Measurements from ENCODE around the gene POLR1E.
"Not testable (repeated sequence)": the region's sequence is repeated elsewhere in the genome, so short reads cannot be mapped to it uniquely, and the experiment has no call there.

POLR1E gene

DNA sequence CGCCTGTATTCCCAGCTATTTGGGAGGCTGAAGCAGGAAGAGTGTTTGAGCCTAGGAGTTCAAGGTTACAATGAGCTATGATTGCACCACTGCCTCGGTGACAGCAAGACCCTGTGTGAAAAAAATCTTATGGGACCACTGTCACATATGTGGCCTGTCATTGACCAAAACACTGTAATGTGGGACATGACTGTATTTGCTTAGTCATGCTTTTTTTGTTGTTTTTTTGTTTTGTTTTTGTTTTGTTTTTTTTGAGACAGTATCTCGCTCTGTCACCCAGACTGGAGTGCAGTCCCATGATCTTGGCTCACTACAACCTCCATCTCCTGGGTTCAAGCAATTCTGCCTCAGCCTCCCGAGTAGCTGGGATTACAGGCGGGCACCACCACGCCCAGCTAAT lies 13.5 kb downstream of the POLR1E start:
- Histone ChIP-seq H3K27ac (ENCODE audit: low read depth, low read length) (no peak overlapping the region), H3K36me3 (ENCODE audit: control insufficient read depth in 1 of 2, insufficient read depth in 2 of 2, low read length in 2 of 2) (peaks cover 29 to 79% of the 10 kb centered on the region in 2 donors), H3K4me1 (ENCODE audit: control insufficient read depth in 1 of 2, insufficient read depth in 2 of 2, low read length in 2 of 2) (no peaks in the 10 kb centered on the region), H3K4me3 (ENCODE audit: low read depth in 1 of 2, low read length in 2 of 2) (no peak overlapping the region), H3K9ac (ENCODE audit: low read depth in 1 of 2, low read length in 2 of 2) (no peak overlapping the region), H3K27me3 (ENCODE audit: control insufficient read depth in 1 of 2, insufficient read depth in 2 of 2, low read length in 2 of 2) (no peaks in the 10 kb centered on the region), H3K9me3 (ENCODE audit: control insufficient read depth in 1 of 2, low read length in 2 of 2) (no peaks in the 10 kb centered on the region)

DNA sequence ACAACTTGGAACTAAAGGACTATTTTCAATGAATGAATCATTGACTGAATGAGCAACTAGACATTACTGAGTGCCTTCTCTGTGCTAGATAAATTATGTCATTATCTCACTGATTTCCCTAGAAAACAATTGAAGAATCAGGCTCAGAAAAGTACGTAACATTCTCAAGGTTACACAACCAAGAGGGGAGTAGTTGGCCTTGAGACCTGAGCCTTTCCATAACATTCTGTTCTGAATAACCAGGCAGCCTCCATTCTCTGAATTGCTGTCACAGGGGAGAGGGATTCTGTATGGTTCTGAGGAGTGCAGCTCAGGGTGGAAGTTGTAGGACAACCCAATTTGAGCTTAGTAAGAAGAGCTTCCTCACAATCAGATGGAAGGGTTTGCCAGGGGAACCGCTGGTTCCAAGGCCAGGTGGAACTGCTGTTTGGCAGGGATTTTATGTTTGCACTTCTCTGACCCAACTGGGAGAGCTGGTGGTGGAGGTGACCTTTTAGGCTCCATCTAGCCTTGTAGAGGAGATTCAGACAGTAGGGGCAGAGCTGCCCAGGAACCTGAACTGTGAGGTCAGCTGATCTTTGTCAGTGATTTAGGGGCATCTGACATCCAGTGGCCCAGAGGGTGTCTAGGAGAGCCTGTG lies 16.3 kb downstream of the POLR1E start:
- no peak overlapping the region for H3K27ac ChIP-seq (ENCODE audit: low read depth, low read length)
- H3K9me3 ChIP-seq (ENCODE audit: control insufficient read depth in 1 of 2, low read length in 2 of 2) = no peaks in the 10 kb centered on the region
- H3K4me1 ChIP-seq (ENCODE audit: control insufficient read depth in 1 of 2, insufficient read depth in 2 of 2, low read length in 2 of 2) = no peaks in the 10 kb centered on the region
- no peak overlapping the region for H3K9ac ChIP-seq (ENCODE audit: low read depth in 1 of 2, low read length in 2 of 2)
- peaks cover 29 to 67% of the 10 kb centered on the region in 2 donors for H3K36me3 ChIP-seq (ENCODE audit: control insufficient read depth in 1 of 2, insufficient read depth in 2 of 2, low read length in 2 of 2)
- no peak overlapping the region for H3K4me3 ChIP-seq (ENCODE audit: low read depth in 1 of 2, low read length in 2 of 2)
- no peaks in the 10 kb centered on the region for H3K27me3 ChIP-seq (ENCODE audit: control insufficient read depth in 1 of 2, insufficient read depth in 2 of 2, low read length in 2 of 2)

- Histone ChIP-seq H3K27ac (ENCODE audit: low read depth, low read length) (no peak overlapping the region), H3K4me3 (ENCODE audit: low read depth in 1 of 2, low read length in 2 of 2) (no peak overlapping the region), H3K4me1 (ENCODE audit: control insufficient read depth in 1 of 2, insufficient read depth in 2 of 2, low read length in 2 of 2) (no peaks in the 10 kb centered on the region), H3K27me3 (ENCODE audit: control insufficient read depth in 1 of 2, insufficient read depth in 2 of 2, low read length in 2 of 2) (no peaks in the 10 kb centered on the region), H3K36me3 (ENCODE audit: control insufficient read depth in 1 of 2, insufficient read depth in 2 of 2, low read length in 2 of 2) (peaks cover 25 to 55% of the 10 kb centered on the region in 2 donors), H3K9me3 (ENCODE audit: control insufficient read depth in 1 of 2, low read length in 2 of 2) (no peaks in the 10 kb centered on the region), H3K9ac (ENCODE audit: low read depth in 1 of 2, low read length in 2 of 2) (no peak overlapping the region)
Observed at GRCh38 chr9:37503736-37504135, 18.0 kb downstream of the POLR1E start.

DNA sequence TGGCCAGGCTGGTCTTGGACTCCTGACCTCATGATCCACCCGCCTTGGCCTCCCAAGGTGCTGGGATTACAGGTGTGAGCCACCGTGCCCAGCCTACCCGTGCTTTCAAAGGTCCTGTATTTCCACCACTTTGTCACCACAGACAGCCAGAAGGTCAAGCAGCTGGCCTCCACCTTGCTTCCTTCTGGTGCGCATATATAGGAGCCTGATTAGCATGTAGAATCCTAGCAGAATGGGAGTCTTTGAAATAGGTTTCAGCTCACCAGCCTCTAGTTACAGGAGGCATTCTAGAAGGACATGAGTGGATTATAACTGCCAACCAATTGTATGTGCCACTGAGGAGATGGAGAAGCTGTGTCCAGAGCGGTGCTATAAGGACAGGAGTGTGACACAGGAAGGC lies 18.9 kb downstream of the POLR1E start:
- no peaks in the 10 kb centered on the region for H3K27me3 ChIP-seq (ENCODE audit: control insufficient read depth in 1 of 2, insufficient read depth in 2 of 2, low read length in 2 of 2)
- no peak overlapping the region for H3K4me3 ChIP-seq (ENCODE audit: low read depth in 1 of 2, low read length in 2 of 2)
- no peaks in the 10 kb centered on the region for H3K9me3 ChIP-seq (ENCODE audit: control insufficient read depth in 1 of 2, low read length in 2 of 2)
- no peak overlapping the region for H3K27ac ChIP-seq (ENCODE audit: low read depth, low read length)
- H3K9ac ChIP-seq (ENCODE audit: low read depth in 1 of 2, low read length in 2 of 2) = no peak overlapping the region
- peaks cover 25 to 47% of the 10 kb centered on the region in 2 donors for H3K36me3 ChIP-seq (ENCODE audit: control insufficient read depth in 1 of 2, insufficient read depth in 2 of 2, low read length in 2 of 2)
- no peaks in the 10 kb centered on the region for H3K4me1 ChIP-seq (ENCODE audit: control insufficient read depth in 1 of 2, insufficient read depth in 2 of 2, low read length in 2 of 2)

GRCh38 chr9:37507566-37508134 lies 21.9 kb downstream of the POLR1E start:
- H3K27me3 ChIP-seq (ENCODE audit: control insufficient read depth in 1 of 2, insufficient read depth in 2 of 2, low read length in 2 of 2) = no peaks in the 10 kb centered on the region
- H3K4me3 ChIP-seq (ENCODE audit: low read depth in 1 of 2, low read length in 2 of 2) = no peak overlapping the region
- no peak overlapping the region for H3K27ac ChIP-seq (ENCODE audit: low read depth, low read length)
- no peaks in the 10 kb centered on the region for H3K9me3 ChIP-seq (ENCODE audit: control insufficient read depth in 1 of 2, low read length in 2 of 2)
- H3K36me3 ChIP-seq (ENCODE audit: control insufficient read depth in 1 of 2, insufficient read depth in 2 of 2, low read length in 2 of 2) = peaks cover 6 to 25% of the 10 kb centered on the region in 2 donors
- no peaks in the 10 kb centered on the region for H3K4me1 ChIP-seq (ENCODE audit: control insufficient read depth in 1 of 2, insufficient read depth in 2 of 2, low read length in 2 of 2)
- no peak overlapping the region for H3K9ac ChIP-seq (ENCODE audit: low read depth in 1 of 2, low read length in 2 of 2)

DNA sequence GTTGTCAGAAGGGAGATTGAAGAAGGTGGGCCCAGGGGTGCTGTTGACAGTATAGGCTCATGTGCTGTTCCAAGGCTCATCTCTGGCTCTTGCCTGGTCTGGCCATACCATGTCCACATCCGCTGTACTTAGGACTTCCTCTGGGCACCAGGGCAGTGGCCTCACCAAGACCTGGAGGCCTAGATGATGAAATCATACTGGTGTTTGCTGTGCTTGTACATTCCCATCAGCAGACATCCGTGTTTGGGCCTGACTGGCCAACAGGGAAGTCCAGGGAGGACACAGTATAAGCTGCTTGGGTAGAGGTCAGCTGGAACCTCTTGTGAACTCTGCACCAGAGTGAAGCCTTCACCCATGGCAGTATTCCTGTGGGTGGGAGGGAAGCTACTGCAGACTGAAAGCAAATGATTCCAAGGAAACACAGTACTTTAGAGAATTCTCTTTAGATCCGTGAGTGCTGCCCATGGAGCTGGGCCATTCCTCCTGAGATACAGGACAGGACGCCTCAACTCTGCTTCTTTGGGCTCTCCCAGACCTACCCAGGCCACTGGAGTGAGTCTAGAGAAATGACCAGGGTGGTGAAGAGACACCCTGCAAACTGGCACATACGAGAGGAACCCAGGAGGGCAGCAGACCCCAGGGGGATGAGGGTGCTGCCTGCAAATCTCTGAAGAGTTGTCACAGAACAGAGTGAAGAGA lies 22.5 kb downstream of the POLR1E start:
- Histone ChIP-seq H3K4me3 (ENCODE audit: low read depth in 1 of 2, low read length in 2 of 2) (no peak overlapping the region), H3K27me3 (ENCODE audit: control insufficient read depth in 1 of 2, insufficient read depth in 2 of 2, low read length in 2 of 2) (no peaks in the 10 kb centered on the region), H3K36me3 (ENCODE audit: control insufficient read depth in 1 of 2, insufficient read depth in 2 of 2, low read length in 2 of 2) (peaks cover 6 to 19% of the 10 kb centered on the region in 2 donors), H3K9ac (ENCODE audit: low read depth in 1 of 2, low read length in 2 of 2) (no peak overlapping the region), H3K4me1 (ENCODE audit: control insufficient read depth in 1 of 2, insufficient read depth in 2 of 2, low read length in 2 of 2) (no peaks in the 10 kb centered on the region), H3K27ac (ENCODE audit: low read depth, low read length) (no peak overlapping the region), H3K9me3 (ENCODE audit: control insufficient read depth in 1 of 2, low read length in 2 of 2) (no peaks in the 10 kb centered on the region)

DNA sequence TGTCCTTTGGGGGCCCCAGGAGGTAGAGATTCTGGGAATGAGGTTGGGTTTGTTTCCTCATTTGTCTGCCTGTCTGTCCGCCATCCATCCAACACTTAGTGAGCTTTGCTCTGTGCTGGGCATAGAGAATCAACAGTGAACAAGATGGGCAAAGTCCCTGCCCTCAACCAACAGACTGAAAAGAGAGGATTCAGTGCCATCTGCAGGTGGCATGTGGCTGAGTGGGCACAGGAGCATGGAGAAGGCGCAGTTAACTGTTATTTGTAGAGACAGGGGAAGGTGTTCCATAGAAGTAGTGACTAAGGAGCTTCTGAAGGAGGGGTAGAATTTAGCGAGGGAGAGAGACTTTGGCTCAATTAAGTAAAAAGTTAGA lies 23.1 kb downstream of the POLR1E start:
- Histone ChIP-seq H3K27me3 (ENCODE audit: control insufficient read depth in 1 of 2, insufficient read depth in 2 of 2, low read length in 2 of 2) (no peaks in the 10 kb centered on the region), H3K4me3 (ENCODE audit: low read depth in 1 of 2, low read length in 2 of 2) (no peak overlapping the region), H3K36me3 (ENCODE audit: control insufficient read depth in 1 of 2, insufficient read depth in 2 of 2, low read length in 2 of 2) (peaks cover 6 to 14% of the 10 kb centered on the region in 2 donors), H3K4me1 (ENCODE audit: control insufficient read depth in 1 of 2, insufficient read depth in 2 of 2, low read length in 2 of 2) (no peaks in the 10 kb centered on the region), H3K27ac (ENCODE audit: low read depth, low read length) (no peak overlapping the region), H3K9me3 (ENCODE audit: control insufficient read depth in 1 of 2, low read length in 2 of 2) (no peaks in the 10 kb centered on the region), H3K9ac (ENCODE audit: low read depth in 1 of 2, low read length in 2 of 2) (no peak overlapping the region)

DNA sequence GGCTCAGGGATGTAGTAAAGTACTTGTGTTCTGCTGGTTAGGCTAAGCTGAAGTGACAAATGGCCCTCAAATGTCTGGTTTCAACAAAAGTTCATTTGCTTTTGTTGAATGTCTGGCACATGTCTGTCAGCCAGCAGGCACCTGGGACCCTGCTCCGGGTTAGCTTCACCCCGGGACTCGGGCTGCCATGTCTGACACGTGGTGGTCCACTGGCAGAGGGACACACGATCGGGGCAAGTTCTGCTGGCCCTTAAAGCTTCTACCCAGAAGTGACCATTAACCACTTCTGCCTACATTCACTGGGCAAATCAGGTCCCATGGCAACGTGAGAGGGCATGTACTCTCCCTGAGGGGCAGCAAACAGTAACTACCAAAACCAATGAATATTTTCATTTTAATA lies 23.8 kb downstream of the POLR1E start:
- Histone ChIP-seq H3K9ac (ENCODE audit: low read depth in 1 of 2, low read length in 2 of 2) (no peak overlapping the region), H3K27me3 (ENCODE audit: control insufficient read depth in 1 of 2, insufficient read depth in 2 of 2, low read length in 2 of 2) (no peaks in the 10 kb centered on the region), H3K4me3 (ENCODE audit: low read depth in 1 of 2, low read length in 2 of 2) (no peak overlapping the region), H3K27ac (ENCODE audit: low read depth, low read length) (no peak overlapping the region), H3K9me3 (ENCODE audit: control insufficient read depth in 1 of 2, low read length in 2 of 2) (no peaks in the 10 kb centered on the region), H3K36me3 (ENCODE audit: control insufficient read depth in 1 of 2, insufficient read depth in 2 of 2, low read length in 2 of 2) (peaks cover 6 to 10% of the 10 kb centered on the region in 2 donors), H3K4me1 (ENCODE audit: control insufficient read depth in 1 of 2, insufficient read depth in 2 of 2, low read length in 2 of 2) (no peaks in the 10 kb centered on the region)

- H3K36me3 ChIP-seq (ENCODE audit: control insufficient read depth in 1 of 2, insufficient read depth in 2 of 2, low read length in 2 of 2); H3K9ac ChIP-seq (ENCODE audit: low read depth in 1 of 2, low read length in 2 of 2): not testable (repeated sequence)
Observed at GRCh38 chr9:37510053-37510452, 24.3 kb downstream of the POLR1E start.

More at GRCh38 chr9:37510053-37510452, 24.3 kb downstream of the POLR1E start:
- H3K4me3 ChIP-seq (ENCODE audit: low read depth in 1 of 2, low read length in 2 of 2); H3K4me1 ChIP-seq (ENCODE audit: control insufficient read depth in 1 of 2, insufficient read depth in 2 of 2, low read length in 2 of 2); H3K27ac ChIP-seq (ENCODE audit: low read depth, low read length); H3K27me3 ChIP-seq (ENCODE audit: control insufficient read depth in 1 of 2, insufficient read depth in 2 of 2, low read length in 2 of 2); H3K9me3 ChIP-seq (ENCODE audit: control insufficient read depth in 1 of 2, low read length in 2 of 2): not testable (repeated sequence)

Data from duodenal mucosa (tissue), 2 donors.